H9 (cell line): ENCODE data around the gene C11orf21. TPM values are rescaled to one million over a fixed set of nuclear protein-coding genes. Genes with fewer than 3 reads are reported as not detected.

Source experiments
- DNase-seq: peaks from one replicate; pipeline ENCODE4 v3.0.0-alpha.2; 2017
- H2AFZ ChIP-seq: one replicate; pipeline ENCODE4 v1.6.1; 2013; ENCODE audit warnings: mild to moderate bottlenecking, low read length, control low read depth, moderate library complexity
- H2AK5ac ChIP-seq: 2 replicates; pipeline ENCODE4 v1.6.1; 2013; ENCODE audit warnings: low read length, control low read depth, mixed read lengths; ENCODE audit not compliant: insufficient read length
- H2BK120ac ChIP-seq: one replicate; pipeline ENCODE4 v1.6.1; 2013; ENCODE audit warnings: low read depth, mild to moderate bottlenecking, low read length, control low read depth, inconsistent platforms; ENCODE audit not compliant: poor library complexity, severe bottlenecking
- H2BK12ac ChIP-seq: 2 replicates; pipeline ENCODE4 v1.6.1; 2013; ENCODE audit warnings: low read length, control low read depth, mixed read lengths, low read depth; ENCODE audit not compliant: insufficient read length
- H2BK15ac ChIP-seq: 2 replicates; pipeline ENCODE4 v1.6.1; 2013; ENCODE audit warnings: low read depth, low read length, control low read depth
- H2BK20ac ChIP-seq: one replicate; pipeline ENCODE4 v1.6.1; 2013; ENCODE audit warnings: low read depth, mild to moderate bottlenecking, low read length, control low read depth, inconsistent platforms; ENCODE audit not compliant: poor library complexity, severe bottlenecking
- H2BK5ac ChIP-seq: 2 replicates; pipeline ENCODE4 v1.6.1; 2013; ENCODE audit warnings: low read length, control low read depth, mixed read lengths; ENCODE audit not compliant: insufficient read length
- H3K14ac ChIP-seq: 2 replicates; pipeline ENCODE4 v1.6.1; 2013; ENCODE audit warnings: low read length, control low read depth; ENCODE audit not compliant: insufficient read depth
- H3K18ac ChIP-seq: 2 replicates; pipeline ENCODE4 v1.6.1; 2013; ENCODE audit warnings: low read depth, mild to moderate bottlenecking, mixed read lengths, low read length, control low read depth; ENCODE audit not compliant: insufficient read length
- H3K23ac ChIP-seq: 2 replicates; pipeline ENCODE4 v1.6.1; 2013; ENCODE audit warnings: low read length, control low read depth, mixed read lengths, low read depth; ENCODE audit not compliant: insufficient read length
- H3K23me2 ChIP-seq: 2 replicates; pipeline ENCODE4 v1.6.1; 2013; ENCODE audit warnings: low read depth, mild to moderate bottlenecking, mixed read lengths, low read length, control low read depth; ENCODE audit not compliant: insufficient read length, poor library complexity, severe bottlenecking
- H3K27ac ChIP-seq: 2 replicates; pipeline ENCODE4 v1.5.1; 2013; ENCODE audit warnings: low read length, control low read depth, mixed read lengths, low read depth; ENCODE audit not compliant: insufficient read length
- H3K27me3 ChIP-seq: 2 replicates; pipeline ENCODE4 v1.6.1; 2013; ENCODE audit warnings: low read length, control low read depth, inconsistent platforms; ENCODE audit not compliant: insufficient read depth
- H3K4ac ChIP-seq: 2 replicates; pipeline ENCODE4 v1.6.1; 2013; ENCODE audit warnings: low read depth, mild to moderate bottlenecking, control low read depth, inconsistent platforms, low read length, moderate library complexity
- H3K4me1 ChIP-seq: 2 replicates; pipeline ENCODE4 v1.6.1; 2013; ENCODE audit warnings: low read length, control low read depth, inconsistent platforms; ENCODE audit not compliant: insufficient read depth
- H3K4me2 ChIP-seq: 2 replicates; pipeline ENCODE4 v1.6.1; 2013; ENCODE audit warnings: low read length, control low read depth, mixed read lengths; ENCODE audit not compliant: insufficient read length, insufficient read depth
- H3K56ac ChIP-seq: 2 replicates; pipeline ENCODE4 v1.6.1; 2013; ENCODE audit warnings: low read depth, mild to moderate bottlenecking, mixed read lengths, low read length, control low read depth; ENCODE audit not compliant: insufficient read length
- H3K79me1 ChIP-seq: 2 replicates; pipeline ENCODE4 v1.6.1; 2013; ENCODE audit warnings: low read depth, mild to moderate bottlenecking, moderate library complexity, low read length, control low read depth, inconsistent platforms; ENCODE audit not compliant: insufficient read depth, poor library complexity, severe bottlenecking
- H3K79me2 ChIP-seq: 2 replicates; pipeline ENCODE4 v1.6.1; 2013; ENCODE audit warnings: low read length, control low read depth, inconsistent platforms; ENCODE audit not compliant: insufficient read depth
- H3K9ac ChIP-seq: 2 replicates; pipeline ENCODE4 v1.6.1; 2013; ENCODE audit warnings: low read length, control low read depth, mixed read lengths; ENCODE audit not compliant: insufficient read length; ENCODE audit errors: extremely low read depth
- H3K9me3 ChIP-seq: one replicate; pipeline ENCODE4 v1.6.1; 2013; ENCODE audit warnings: low read depth, low read length, inconsistent platforms; ENCODE audit not compliant: control insufficient read depth
- H3T11ph ChIP-seq: one replicate; pipeline ENCODE4 v1.6.1; 2013; ENCODE audit warnings: mild to moderate bottlenecking, low read length, control low read depth, inconsistent platforms
- H4K20me1 ChIP-seq: one replicate; pipeline ENCODE4 v1.6.1; 2013; ENCODE audit not compliant: control insufficient read depth, insufficient read length, insufficient read depth
- H4K5ac ChIP-seq: 2 replicates; pipeline ENCODE4 v1.6.1; 2013; ENCODE audit warnings: low read depth, mild to moderate bottlenecking, mixed read lengths, low read length, control low read depth; ENCODE audit not compliant: insufficient read length
- H4K8ac ChIP-seq: replicated peaks from 2 replicates; pipeline ENCODE4 v1.6.1; 2013; ENCODE audit warnings: low read length, control low read depth, mixed read lengths, low read depth; ENCODE audit not compliant: insufficient read length
- H4K91ac ChIP-seq: 2 replicates; pipeline ENCODE4 v1.6.1; 2013; ENCODE audit warnings: low read depth, mild to moderate bottlenecking, moderate library complexity, mixed read lengths, low read length, control low read depth; ENCODE audit not compliant: insufficient read length
- H3K27ac Mint-ChIP-seq, 3 experiments: 2 replicates in 2 of 3; 3 replicates in 1 of 3; pipeline ENCODE4 v1.8.0; 2020 to 2021; ENCODE audit warnings: mixed read lengths in 3 of 3, mild to moderate bottlenecking in 1 of 3, moderate library complexity in 1 of 3
- H3K27me3 Mint-ChIP-seq: 2 replicates; pipeline ENCODE4 v1.8.0; 2021; ENCODE audit warnings: low read depth, mild to moderate bottlenecking, moderate library complexity, mixed read lengths
- H3K36me3 Mint-ChIP-seq, 3 experiments: 2 replicates in 2 of 3; 3 replicates in 1 of 3; pipeline ENCODE4 v1.8.0; 2020 to 2021; ENCODE audit warnings: low read depth in 3 of 3, mixed read lengths in 3 of 3; ENCODE audit not compliant: insufficient read depth in 1 of 3
- H3K4me1 Mint-ChIP-seq, 2 experiments: 2 replicates each; pipeline ENCODE4 v1.8.0; 2020; ENCODE audit warnings: mixed read lengths in 2 of 2
- H3K4me3 Mint-ChIP-seq, 2 experiments: 2 replicates in 1 of 2; 3 replicates in 1 of 2; pipeline ENCODE4 v1.8.0; 2020 to 2021; ENCODE audit warnings: mild to moderate bottlenecking in 2 of 2, mixed read lengths in 2 of 2, moderate library complexity in 1 of 2
- H3K9me3 Mint-ChIP-seq, 2 experiments: 2 replicates in 1 of 2; 3 replicates in 1 of 2; pipeline ENCODE4 v1.8.0; 2020; ENCODE audit warnings: mild to moderate bottlenecking in 2 of 2, mixed read lengths in 2 of 2, moderate library complexity in 1 of 2
- WGBS: extraction: QIAGEN DNeasy Blood & Tissue Kit; methylation state at CpG from one replicate; pipeline ENCODE4 v1.1.7; 2013; ENCODE audit warnings: missing lambda C conversion rate, low lambda C conversion rate, mixed read lengths; ENCODE audit not compliant: insufficient read length; ENCODE audit errors: extremely low coverage; 5-methylcytosine and 5-hydroxymethylcytosine counted together
- total RNA-seq: library from RNA; stranded (reverse); gene quantifications from 2 replicates; pipeline ENCODE4 v1.2.1, GENCODE V29; 2021
- TF ChIP-seq, protein P1 (sequence below): fragments of 200-600 bp; sonication (generic); conservative IDR thresholded peaks from 3 replicates; pipeline ENCODE4 v1.8.0; 2021; ENCODE audit warnings: antibody characterized with exemption, mild to moderate bottlenecking

C11orf21 gene
- total RNA-seq, 1 experiment from 2014 or later: not detected

DNA sequence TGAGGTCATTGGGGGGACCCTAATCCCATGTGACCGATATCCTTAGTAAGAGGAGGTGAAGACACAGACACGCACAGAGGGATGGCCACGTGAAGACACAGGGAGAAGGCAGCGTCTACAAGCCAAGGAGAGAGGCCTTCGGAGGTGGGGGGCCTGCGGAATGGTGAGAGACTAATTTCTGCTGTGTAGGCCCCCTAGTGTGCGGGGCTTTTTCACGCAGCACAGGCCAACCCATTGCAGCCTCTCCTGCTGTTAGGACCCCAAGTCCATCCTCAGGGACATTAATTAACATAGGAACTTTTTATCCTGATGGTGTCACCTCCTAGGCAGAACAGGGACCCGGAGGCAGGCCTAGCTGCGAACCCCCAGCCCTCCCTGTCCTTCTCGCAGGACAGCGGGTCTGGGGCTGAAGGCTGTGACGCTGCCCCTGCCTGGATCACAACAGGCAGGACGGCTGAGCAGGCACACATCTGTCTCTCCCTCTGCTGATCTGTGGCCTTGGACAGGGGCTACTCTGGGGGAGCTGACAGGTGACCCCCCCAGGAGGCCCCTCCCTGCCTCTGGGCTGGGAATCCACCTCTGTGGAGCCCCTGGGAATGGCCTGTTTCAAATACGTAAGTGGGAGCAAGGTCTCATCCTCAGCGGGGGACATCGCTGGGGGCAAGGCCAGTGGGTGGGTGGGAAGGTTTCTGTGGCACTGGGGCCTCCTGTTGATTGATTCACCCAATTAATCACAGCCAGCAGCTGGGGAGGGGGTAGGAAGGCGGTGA, 39.2 kb downstream of the C11orf21 start:
- no peak overlapping the region for H4K8ac ChIP-seq
- Mint-ChIP-seq H3K4me3 (no peak overlapping the region), H3K27ac (no peak overlapping the region), H3K4me1 (no peaks in the 10 kb centered on the region), H3K9me3 (no peaks in the 10 kb centered on the region), H3K27me3 (peaks cover 63% of the 10 kb centered on the region), H3K36me3 (no peaks in the 10 kb centered on the region)
- no CpG with 5 or more reads among the region's 18 CpGs for WGBS
- no peaks in the 10 kb centered on the region for H3K9me3 ChIP-seq
- no peak overlapping the region for H3K23ac ChIP-seq
- H3T11ph ChIP-seq: no peak overlapping the region
- H3K27me3 ChIP-seq: peaks cover 4% of the 10 kb centered on the region; the same call in 1 of the 2 replicates
- H3K79me2 ChIP-seq: no peaks in the 10 kb centered on the region
- H2BK120ac ChIP-seq: no peak overlapping the region
- no peak overlapping the region for H2BK12ac ChIP-seq
- H4K91ac ChIP-seq: no peak overlapping the region
- H3K23me2 ChIP-seq: no peaks in the 10 kb centered on the region
- H3K27ac ChIP-seq: no peak overlapping the region
- H2AK5ac ChIP-seq: no peak overlapping the region
- H3K4me2 ChIP-seq: no peak overlapping the region
- H4K20me1 ChIP-seq: no peaks in the 10 kb centered on the region
- DNase-seq: no peak
- no peak overlapping the region for H3K9ac ChIP-seq
- H3K79me1 ChIP-seq: no peaks in the 10 kb centered on the region
- no peak overlapping the region for H3K18ac ChIP-seq
- no peaks in the 10 kb centered on the region for H3K4me1 ChIP-seq
- no peak overlapping the region for H2BK15ac ChIP-seq
- no peak overlapping the region for H2BK20ac ChIP-seq
- H2BK5ac ChIP-seq: no peak overlapping the region
- TF ChIP-seq, protein P1, sequence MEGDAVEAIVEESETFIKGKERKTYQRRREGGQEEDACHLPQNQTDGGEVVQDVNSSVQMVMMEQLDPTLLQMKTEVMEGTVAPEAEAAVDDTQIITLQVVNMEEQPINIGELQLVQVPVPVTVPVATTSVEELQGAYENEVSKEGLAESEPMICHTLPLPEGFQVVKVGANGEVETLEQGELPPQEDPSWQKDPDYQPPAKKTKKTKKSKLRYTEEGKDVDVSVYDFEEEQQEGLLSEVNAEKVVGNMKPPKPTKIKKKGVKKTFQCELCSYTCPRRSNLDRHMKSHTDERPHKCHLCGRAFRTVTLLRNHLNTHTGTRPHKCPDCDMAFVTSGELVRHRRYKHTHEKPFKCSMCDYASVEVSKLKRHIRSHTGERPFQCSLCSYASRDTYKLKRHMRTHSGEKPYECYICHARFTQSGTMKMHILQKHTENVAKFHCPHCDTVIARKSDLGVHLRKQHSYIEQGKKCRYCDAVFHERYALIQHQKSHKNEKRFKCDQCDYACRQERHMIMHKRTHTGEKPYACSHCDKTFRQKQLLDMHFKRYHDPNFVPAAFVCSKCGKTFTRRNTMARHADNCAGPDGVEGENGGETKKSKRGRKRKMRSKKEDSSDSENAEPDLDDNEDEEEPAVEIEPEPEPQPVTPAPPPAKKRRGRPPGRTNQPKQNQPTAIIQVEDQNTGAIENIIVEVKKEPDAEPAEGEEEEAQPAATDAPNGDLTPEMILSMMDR: no peak
- H4K5ac ChIP-seq: no peak overlapping the region
- H3K4ac ChIP-seq: no peak overlapping the region
- H3K56ac ChIP-seq: no peak overlapping the region
- H3K14ac ChIP-seq: no peak overlapping the region
- no peak overlapping the region for H2AFZ ChIP-seq
